ENCODE data around the gene SAMD3.
"Not testable (repeated sequence)": the region's sequence is repeated elsewhere in the genome, so short reads cannot be mapped to it uniquely, and the experiment has no call there.

Gene SAMD3

GRCh38 chr6:130176378-130176777 lies 46.4 kb downstream of the SAMD3 start:
- TF ChIP-seq CTCF (IDR thresholded peaks at IDR 0.05; ENCODE audit: control insufficient read depth, insufficient read depth, low read depth, low read length, missing control alignments): no peak
- no peak overlapping the region for H3K4me3 ChIP-seq (ENCODE audit: control insufficient read depth, low read depth, low read length)
- DNase-seq (ENCODE audit: low read depth): no peak

- H3K4me3 ChIP-seq (ENCODE audit: control insufficient read depth, low read depth, low read length); DNase-seq (ENCODE audit: low read depth): not testable (repeated sequence)
Observed at GRCh38 chr6:130173377-130174004, 49.3 kb downstream of the SAMD3 start.

DNA sequence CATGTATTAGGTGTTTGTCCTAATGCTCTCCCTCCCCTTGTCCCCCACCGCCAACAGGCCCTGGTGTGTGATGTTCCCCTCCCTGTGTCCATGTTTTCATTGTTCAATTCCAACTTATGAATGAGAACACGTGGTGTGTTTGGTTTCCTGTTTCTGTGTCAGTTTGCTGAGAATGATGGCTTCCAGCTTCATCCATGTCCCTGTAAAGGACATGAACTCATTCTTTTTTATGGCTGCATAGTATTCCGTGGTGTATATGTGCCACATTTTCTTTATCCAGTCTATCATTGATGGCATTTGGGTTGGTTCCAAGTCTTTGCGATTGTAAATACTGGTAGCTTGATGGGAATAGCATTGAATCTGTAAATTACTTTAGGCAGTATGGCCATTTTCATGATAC lies 52.6 kb downstream of the SAMD3 start:
- not testable (repeated sequence) for H3K4me3 ChIP-seq (ENCODE audit: control insufficient read depth, low read depth, low read length); DNase-seq (ENCODE audit: low read depth)

DNA sequence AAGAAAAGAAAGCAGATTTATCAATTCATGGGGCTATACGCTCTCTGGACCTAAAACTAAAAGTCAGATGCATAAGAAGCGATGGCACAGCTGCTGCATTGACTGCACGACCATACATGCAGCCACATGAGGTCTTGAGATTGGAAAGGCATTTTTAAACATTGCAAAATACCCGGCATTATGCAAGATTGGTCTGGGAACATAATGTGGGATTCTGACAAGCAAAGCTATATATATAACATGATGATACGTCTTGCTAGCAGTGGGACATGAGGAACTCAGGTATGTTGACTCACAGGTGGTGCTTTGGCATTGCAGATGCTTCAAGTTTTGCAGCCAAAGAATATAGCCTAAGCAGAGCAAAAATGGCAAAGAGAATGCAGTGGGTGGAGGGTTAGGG lies 55.1 kb downstream of the SAMD3 start:
- TF ChIP-seq CTCF (IDR thresholded peaks at IDR 0.05; ENCODE audit: control insufficient read depth, insufficient read depth, low read depth, low read length, missing control alignments): no peak
- DNase-seq (ENCODE audit: low read depth): no peak
- no peak overlapping the region for H3K4me3 ChIP-seq (ENCODE audit: control insufficient read depth, low read depth, low read length)

GRCh38 chr6:130164251-130164650 lies 58.5 kb downstream of the SAMD3 start:
- no peak for TF ChIP-seq CTCF (IDR thresholded peaks at IDR 0.05; ENCODE audit: control insufficient read depth, insufficient read depth, low read depth, low read length, missing control alignments)
- H3K4me3 ChIP-seq (ENCODE audit: control insufficient read depth, low read depth, low read length): no peak overlapping the region
- DNase-seq (ENCODE audit: low read depth): no peak

- H3K4me3 ChIP-seq (ENCODE audit: control insufficient read depth, low read depth, low read length): no peak overlapping the region
- no peak for TF ChIP-seq CTCF (IDR thresholded peaks at IDR 0.05; ENCODE audit: control insufficient read depth, insufficient read depth, low read depth, low read length, missing control alignments)
- no peak for DNase-seq (ENCODE audit: low read depth)
Observed at GRCh38 chr6:130163266-130163665, 59.5 kb downstream of the SAMD3 start.

DNA sequence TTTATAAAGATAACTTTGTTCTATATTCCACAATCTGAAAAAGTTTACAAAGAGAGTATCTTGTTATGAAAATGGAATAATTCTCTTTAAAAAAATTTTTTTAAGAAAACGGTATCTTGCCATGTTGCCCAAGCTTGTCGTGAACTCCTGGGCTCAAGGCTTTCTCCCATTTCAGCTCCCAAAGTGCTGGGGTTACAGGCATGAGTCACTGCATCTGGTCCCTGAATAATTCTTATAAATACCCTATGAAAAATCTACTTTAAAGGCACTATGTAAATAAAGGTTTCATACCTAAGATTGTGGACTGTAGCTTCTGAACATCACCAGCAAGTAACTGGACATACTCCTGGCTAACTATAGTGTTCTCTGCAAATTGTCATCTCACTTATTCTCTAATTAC lies 60.3 kb downstream of the SAMD3 start:
- no peak for TF ChIP-seq CTCF (IDR thresholded peaks at IDR 0.05; ENCODE audit: control insufficient read depth, insufficient read depth, low read depth, low read length, missing control alignments)
- DNase-seq (ENCODE audit: low read depth): no peak
- no peak overlapping the region for H3K4me3 ChIP-seq (ENCODE audit: control insufficient read depth, low read depth, low read length)
